NCI-H748 (cell line): ENCODE results near the gene EML3.
"Not testable (repeated sequence)": the region's sequence is repeated elsewhere in the genome, so short reads cannot be mapped to it uniquely, and the experiment has no call there.

Source experiments
- DNase-seq: peaks from one replicate; lab custom pipeline; 2025; ENCODE audit not compliant: unreplicated experiment; lab: John Stamatoyannopoulos, UW

EML3 gene

DNA sequence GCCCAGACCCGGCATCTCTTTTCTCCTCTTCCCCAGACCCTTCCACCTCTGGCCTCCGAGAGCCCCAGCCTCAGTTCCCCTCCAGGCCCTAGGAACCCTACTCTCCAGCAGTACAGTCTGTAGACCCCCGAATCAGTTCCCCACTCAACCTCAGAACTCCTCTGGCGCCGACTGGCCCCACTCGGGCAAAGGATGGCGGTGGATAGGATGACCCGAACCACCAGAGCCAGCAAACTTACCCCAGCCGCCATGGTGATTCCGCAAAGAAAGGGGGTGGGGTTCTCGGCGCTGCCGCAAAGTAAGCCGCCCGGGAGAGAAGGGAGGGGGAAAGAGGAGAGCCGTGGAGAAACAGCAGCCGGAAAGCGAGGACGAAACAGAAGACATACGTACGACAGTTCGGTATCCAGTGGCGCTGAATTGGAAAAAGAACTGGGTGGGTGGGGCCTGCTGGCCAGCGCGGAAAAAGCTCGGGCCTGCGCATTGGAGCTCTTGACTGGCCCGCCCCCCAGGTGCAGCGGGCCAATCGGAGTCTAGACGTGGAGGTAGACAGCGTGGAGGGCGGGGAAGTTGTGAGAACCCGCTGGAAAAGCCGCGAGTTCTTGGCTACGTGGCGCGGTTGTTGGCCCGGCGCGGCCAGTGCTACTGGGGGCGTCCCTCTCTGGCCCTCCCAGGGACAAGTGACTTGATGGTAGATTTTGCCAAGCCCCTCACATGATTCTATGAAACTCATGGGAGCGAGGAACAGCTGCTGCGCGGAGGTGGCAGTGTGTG, 38.8 kb downstream of the EML3 start, which contains the start of gene EEF1G:
Gene EEF1G (minus strand): TSS at position 300 of the 771 bp plus-strand sequence. CDS start 49 bp downstream, at position 251.
- DNase-seq: peak; percentile 99

DNA sequence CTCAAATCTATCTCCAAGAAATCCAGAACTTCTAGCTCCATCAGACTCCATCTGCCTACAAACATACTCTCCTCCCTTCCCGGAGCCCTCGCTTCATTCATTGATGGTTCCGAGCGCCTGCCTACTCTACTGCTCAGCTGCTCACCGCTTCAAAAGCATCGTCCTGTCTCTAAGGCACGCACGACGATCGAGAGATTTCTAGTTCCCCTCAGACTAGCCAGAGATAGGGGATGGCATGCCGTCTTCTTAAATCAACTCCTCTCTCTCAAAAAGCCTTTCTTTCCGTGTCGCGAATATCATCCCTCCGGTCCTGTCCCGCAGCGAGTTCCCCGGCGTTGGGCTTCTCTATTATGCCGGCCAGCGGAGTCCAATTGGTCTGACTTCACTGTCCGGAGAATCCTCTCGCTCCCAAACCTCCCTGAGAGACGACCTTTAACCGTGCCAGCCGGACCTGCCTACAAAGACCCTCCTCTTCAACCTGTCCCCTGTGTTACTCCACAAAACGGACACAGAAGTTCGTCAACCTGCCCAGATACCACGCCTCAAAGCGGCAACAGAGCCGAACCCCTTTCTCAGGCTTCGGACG, 39.5 kb downstream of the EML3 start:
- DNase-seq: peak; percentile 51

DNA sequence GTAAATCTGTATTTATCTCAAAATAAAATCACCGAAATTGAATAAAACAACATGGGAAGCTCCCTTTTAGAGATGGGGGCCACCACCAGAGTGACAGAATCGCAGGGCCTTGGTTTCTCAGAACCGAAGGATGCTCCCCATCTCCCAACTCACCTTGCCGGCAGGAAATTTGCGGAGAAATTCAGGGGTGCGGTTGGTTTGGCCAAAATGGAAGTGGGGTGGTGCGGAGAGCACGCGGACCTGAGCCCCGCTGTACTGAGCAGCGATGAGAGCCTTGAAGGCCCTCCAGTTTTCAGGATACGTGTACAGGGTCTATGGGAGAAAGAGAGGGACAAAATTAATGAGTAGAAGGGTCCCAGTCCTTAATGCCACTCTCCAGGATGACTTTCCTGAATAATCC, 40.1 kb downstream of the EML3 start:
- DNase-seq: no peak

DNA sequence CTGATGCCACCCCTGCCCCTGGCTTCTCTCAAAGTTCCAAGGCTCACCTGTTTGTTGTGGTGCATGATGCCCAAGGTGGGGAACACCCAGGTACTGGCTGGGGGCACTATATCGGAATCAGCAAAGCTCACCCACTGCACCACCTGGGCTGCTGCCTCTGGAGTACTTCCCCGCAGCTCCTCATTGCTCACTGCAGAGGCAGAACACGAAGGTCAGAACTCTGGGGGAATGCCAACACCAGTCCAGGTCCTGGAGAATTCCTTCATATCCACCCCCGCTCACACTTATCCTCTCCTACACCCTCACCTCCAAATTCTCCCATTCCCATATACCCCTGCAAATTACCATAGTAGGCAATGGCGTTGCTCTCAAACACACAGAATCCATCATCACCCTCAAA, 41.1 kb downstream of the EML3 start:
- DNase-seq: not testable (repeated sequence)

DNA sequence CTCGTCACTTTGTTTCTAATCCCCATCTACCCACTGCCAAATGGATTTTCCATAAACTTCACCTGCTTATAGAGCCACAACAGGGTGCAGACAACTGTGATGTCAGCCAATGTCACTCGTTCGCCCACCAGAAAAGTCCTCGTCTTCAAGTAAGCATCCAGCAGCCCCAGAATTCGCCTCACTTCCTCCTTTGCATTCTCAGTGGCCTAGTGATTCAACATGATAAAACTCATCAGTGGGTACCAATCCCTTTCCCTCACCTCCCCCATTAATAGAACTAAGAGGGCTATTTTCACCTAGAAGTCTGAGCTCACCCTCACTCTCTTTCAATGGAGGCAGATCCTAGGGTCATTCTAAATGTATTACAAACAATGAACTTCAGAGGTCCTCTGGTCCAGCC, 41.7 kb downstream of the EML3 start:
- not testable (repeated sequence) for DNase-seq

DNA sequence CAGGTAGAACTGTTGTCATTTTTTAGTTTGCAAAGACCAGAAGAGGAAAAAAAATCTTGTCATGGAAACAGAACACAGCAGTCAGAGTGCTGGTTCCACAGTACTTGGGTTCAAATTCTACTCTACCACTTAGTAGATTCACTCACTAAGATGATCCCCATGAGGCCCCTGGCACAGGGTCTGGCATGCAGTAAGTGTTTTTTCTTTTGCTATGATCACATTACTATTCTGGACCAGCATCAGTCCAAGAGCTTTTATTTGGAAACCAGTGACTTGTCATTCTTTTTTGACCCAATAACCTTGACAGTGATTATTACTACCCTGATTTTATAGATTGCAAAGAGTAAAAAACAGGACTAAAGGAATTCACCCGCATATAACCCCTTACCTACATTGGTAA, 43.0 kb downstream of the EML3 start:
- DNase-seq: no peak

DNA sequence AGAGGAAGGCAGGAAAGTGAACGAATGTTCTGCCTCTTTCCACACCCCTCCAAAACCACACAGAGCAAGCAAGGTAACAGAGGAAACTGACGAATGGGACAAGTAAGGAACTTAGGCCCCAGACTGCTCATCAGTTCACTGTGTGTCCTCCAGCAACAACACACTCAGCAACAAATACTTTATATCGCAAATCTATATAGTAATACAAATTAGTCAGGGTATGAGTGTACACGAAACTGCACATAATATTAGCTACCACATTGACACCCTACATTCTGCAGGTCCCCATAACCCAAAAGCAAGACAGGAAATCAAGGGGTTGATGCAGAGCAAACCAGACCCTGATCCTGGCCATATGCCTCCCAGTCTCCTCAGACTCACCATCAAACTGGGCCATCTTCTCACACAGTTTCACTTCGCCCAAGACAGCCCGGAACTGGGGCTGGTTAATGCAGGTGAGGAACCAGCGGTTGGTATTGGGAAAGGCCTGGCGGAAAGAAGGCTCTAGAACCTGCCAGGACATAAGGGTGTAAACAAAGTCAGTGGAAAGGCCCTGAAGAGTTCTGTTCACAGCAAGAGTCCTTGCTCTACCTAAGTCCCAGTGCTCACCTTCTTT, 45.4 kb downstream of the EML3 start:
- no peak for DNase-seq

DNA sequence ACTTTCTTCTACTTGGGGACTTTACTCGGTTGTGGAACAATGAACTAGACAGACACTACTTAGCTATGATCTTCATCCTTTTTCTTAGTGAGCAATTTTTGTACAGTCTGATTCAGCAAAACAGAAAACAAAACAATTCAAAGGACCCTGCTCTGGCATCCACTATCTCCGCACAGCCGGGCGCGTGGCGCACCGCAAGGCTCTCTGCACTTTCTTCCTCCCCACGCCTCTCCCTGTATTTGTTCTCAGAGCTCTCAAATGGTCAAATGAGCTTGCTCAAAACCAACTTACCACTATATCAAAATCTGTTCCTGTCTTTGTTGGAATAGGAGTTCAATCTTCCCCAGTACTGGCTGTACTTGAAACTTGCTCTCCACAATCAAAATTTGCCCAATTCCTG, 46.3 kb downstream of the EML3 start:
- DNase-seq: no peak

DNA sequence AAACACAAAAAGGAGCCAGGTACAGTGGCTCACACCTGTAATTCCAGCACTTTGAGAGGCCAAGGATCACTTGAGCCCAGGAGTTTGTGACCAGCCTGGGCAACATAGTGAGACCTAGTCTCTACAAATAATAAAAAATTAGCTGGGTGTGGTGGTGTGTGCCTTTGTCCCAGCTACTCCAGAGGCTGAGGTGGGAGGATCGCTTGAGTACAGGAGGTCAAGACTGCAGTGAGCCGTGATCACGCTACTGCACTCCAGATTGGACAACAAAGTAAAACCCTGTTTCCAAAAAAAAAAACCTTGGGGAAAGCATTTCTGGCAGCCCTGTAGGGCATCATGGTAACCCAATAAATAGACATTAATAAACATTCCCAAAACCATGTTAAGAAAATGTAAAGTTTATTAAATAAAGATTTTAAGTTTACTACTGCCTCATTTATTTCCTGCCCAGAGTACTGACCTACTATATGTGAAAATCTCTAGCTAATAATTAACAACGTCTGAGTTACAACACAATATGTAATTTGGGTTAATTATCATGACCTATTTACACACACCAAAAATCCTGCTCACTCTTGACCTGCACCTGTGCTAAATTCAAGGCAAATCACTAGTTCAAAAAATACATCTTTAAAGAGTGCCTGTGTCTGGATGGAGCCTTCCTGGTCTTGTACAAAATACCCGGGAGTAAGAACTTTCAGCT, 47.3 kb downstream of the EML3 start:
- DNase-seq: no peak

DNA sequence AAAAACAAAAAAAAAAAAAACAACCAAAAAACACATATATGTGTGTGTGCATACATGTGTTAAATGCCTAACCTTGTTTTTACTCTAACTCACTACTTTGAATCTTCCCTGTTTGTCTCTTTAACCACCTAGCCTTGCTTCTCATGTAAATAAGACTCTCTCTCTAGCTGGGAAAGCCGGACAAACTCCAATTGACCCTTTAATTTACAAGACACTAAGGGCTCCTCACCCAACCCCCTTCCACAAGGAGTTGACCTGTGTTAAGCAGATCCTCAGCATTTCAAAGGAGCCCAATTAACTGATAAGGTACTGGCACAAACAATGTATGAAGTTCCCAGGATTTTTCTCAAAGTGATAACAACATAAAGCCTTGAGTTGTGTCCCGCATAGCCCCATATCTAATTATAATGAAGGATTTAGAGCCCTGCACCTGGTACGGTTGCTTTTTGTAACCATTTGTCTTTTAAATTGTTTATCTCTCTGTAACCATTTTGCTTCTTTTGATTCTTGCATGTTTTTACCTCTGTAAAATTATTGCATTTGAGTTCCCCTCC, 50.8 kb downstream of the EML3 start:
- not testable (repeated sequence) for DNase-seq

DNA sequence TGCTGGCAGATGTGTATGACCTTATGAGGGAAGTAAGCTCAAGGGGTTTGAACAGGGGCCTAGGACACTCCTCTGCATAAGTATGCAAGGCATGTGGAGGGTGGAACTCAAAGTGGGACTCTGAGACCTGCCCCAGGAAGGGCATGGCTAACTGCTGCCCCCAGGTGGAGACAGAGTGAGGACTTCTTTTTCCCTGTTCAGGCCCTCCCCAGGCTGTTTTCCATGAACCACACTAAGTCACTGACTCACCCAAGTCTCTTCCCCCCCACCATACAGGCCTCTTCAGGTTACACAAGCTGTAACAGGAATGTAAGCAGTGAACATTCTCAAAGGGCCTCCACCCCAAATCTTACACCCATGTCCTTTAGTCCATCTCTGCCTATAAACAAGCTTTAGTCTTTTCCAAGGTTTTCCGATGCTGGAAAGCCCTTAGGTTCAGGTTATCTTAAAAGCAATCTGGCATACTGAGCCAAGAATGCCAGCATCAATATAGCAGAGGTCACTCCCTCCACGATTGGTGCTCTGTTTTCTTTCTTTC, 51.9 kb downstream of the EML3 start:
- DNase-seq: peak; percentile 26

DNA sequence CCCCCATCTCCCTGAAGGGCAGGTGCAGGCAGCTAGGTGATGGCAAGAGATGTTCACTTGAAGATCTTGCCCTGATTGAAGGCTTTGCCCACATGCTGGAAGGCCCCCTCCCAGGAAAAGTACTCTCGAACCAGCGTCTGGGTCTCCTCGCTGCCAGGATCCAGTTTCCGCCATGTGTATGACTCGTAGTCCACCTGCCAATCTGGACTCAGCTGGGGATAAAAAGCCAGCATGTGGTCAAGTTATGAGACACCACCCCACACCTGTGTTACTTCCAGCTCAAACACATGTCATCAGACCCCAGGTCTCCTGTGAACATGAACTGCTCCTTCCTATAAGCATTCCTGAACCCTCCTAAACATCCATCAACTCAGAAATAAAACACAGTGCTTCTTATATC, 52.9 kb downstream of the EML3 start:
- DNase-seq: not testable (repeated sequence)

DNA sequence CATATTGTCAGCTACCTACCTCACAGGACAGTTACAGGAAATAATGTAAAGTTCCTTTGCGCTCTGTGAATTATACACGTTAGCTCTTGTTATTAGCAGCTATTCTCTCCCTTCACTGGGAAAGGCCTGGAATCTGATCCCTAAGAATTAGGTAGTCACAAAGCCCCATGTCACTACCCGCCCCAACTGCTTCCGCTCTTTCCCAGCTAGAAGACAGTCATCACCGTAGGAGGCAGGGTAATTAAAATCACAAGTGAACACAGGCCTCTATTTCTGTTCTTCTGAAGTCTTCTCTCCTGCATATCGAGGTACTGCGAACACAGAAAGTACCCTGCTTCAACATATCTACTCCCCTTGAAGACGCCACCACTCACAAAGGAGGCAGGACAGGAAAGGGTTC, 53.4 kb downstream of the EML3 start:
- DNase-seq: no peak

DNA sequence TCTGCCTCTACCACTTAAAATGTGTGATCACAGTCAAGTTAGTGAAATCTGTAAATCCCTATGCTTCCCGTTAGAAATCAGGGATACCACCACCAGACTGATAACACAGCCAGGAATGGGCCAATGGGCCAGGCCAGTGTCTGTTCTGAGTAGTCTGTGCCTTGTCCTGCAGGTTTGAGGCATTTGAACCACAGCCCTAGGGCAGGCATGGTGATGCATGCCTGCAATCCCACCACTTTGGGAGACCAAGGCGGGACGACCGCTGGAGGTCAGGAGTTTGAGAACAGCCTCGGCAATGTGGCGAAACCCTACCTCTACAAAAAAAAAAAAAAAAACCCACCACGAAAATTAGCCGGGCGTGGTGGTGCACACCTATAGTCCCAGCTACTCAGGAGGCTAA, 53.9 kb downstream of the EML3 start:
- DNase-seq: no peak

DNA sequence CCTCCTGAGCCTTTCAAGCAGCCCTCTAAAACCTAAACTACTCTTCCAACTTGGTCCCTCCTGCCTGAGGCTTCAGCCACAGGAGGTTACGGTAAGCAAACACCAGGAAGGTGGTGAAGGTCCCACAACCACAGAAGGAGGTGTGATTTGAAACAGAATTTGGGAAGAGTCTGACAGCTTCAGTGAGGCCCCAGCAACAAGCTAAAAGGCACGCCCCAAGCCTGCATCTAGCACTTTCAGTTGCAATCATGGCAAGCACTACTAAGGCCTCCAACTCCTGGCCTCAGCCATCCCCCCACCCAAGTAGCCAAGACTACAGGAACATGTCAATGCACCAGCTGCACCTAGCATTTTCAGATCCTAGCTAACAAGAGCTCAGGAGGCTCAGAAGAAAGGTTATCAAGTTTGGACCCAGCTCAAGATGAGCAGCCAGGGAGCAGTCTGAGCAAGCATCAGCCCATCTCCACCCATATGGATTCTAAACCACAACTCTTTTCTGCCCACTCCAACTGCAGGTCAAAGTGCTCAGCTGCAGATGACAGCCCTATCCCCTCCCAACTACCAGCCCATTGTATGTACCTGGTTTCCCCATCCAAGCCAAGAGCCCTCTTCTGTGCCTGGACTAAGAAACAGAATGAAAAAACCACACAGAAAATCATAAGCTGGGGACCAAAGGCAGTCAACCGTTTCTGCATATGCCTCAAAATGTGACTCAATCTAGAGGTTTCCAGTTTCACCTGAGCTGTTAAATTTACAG, 55.5 kb downstream of the EML3 start:
- no peak for DNase-seq

DNA sequence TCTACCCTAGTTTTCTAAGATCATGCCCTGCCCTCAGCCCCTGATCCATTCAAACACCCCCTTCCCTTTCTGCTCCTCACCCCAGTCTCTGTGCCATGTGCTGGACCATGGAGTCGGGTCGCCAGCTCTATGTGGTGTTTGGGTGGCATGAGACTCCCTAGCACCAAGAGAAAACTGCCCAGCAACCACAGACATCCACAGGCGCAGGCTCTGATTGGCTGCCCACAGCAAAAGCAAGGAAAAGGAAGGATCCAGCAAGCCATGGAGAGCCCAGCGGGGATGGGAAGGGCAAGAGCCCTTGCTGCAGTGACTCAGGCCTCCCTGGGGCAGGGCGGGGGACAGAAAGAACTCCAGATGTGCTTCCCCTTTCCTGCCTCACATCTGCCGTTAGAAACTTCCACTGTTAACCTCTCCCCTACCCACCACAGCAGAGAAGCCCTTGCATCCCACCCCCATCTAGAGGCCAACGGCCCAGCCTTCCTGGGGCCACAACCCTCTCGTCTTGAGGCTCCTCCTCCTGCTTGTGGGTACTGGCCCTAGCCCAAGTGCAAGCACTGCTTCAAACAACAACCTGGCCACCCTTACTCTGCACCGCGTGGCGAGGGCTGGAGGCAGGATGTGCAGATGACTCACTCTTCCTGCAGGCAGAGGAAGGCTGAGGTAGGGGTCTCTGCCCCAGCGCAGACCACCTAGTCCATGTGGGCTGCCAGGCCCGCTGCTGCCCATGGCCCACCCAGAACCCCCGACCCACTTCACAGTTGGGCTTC, 56.3 kb downstream of the EML3 start:
- no peak for DNase-seq

DNA sequence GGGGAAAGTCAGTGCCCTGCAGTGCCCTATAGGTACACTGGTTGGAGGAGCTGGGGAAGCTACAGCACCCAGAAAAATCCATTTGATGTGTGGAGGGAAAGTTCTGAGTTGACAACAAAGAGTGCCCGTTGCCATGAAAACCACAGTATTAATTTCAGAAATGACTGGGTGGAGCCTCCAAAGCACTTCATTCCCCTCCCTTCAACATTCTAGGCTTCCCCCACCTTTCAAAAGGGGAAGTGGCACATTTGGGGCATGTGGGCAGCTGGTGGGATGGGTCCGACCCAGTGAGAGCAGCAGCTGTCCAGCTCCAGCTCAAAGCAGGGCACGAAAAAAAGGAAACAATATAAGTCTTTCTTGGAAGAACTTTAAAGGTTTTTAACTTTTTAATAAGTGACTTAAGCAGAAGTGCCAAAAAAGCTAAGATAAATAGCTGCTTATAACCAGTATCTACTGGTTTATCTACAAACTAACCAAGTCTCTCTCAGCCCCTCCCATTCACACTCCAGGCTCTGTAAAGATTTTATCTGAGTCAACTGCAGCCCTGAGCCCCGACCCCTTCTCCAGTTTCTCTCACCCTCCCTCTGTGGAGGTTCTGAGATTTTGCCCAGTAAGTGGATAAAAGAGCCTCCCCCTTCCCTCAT, 57.0 kb downstream of the EML3 start:
- no peak for DNase-seq

DNA sequence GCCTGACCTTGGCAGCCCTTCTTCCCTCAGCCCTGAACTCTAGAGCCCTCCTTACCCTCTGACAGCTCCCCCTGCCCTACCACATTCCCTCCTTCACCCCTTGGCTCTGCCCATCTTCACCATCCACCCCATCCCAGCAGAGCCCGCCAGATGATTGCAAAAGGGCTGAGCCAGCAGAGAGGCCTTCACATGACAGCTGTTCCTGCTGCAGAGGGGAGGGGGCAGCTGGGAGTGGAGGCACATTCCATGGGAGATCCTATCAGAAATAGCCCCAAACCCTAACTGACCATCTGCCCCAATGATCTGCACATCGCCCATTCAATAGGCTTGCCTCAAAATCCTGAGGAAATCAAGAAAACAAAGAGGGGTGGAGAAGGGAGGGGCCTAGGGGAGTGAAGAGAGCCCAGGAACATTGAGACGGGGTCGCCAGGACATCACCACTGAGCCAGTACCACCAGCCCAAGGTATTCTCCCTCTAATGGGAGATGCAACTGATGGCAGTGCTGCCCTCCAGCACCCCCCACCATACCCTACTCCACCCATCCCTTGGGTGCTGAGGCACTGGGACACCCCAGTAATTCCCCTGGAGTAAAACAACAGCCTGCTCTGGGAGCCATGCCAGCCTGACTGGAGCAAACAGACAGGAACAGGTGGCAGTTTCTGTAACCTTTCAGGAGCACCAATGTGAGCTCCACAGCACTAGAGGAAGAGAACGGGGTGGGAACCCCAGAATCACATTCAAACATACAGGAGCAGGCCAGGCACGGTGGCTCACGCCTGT, 58.0 kb downstream of the EML3 start:
- no peak for DNase-seq
